PFSK-1 (cell line): ENCODE data around the gene MINPP1.

Experiments
- POLR2AphosphoS5 ChIP-seq: IDR thresholded peaks from 2 replicates; pipeline ENCODE4 v1.6.1; 2012; ENCODE audit warnings: low read depth, mild to moderate bottlenecking, control low read depth, low read length, moderate library complexity
- REST ChIP-seq, 2 experiments: IDR thresholded peaks; 2 replicates each; pipeline versions ENCODE4 v1.6.1 to v1.8.0; 2011 to 2012; ENCODE audit warnings: low read depth in 2 of 2, low read length in 2 of 2, control low read depth in 1 of 2, inconsistent platforms in 1 of 2, mild to moderate bottlenecking in 1 of 2, moderate library complexity in 1 of 2; ENCODE audit not compliant: insufficient read depth in 1 of 2
- SIN3A ChIP-seq: IDR thresholded peaks from 2 replicates; pipeline ENCODE4 v1.6.1; 2012; ENCODE audit warnings: mild to moderate bottlenecking, low read length, moderate library complexity, borderline replicate concordance; ENCODE audit not compliant: insufficient read depth

- TF ChIP-seq REST (IDR thresholded peaks at IDR 0.05; ENCODE audit: insufficient read depth in 1 of 2, low read depth in 2 of 2, low read length in 2 of 2) = no peak
- TF ChIP-seq POLR2AphosphoS5 = no peak
- no peak for TF ChIP-seq SIN3A
Measured at GRCh38 chr10:87578160-87578841, 73.6 kb downstream of the MINPP1 start.
